Inferior parietal cortex (tissue), 1 donor: ENCODE data around the gene ENDOV.
A peak's percentile ranks its signal among the peaks of the same experiment; 100 is the strongest.

Experiments used
- DNase-seq: peaks from one replicate; pipeline ENCODE4 v3.0.0-alpha.2; 2016; ENCODE audit errors: extremely low spot score

ENDOV gene

GRCh38 chr17:80449930-80450576, 35.1 kb downstream of the ENDOV start:
- no peak for DNase-seq

- DNase-seq: no peak
Observed at GRCh38 chr17:80451104-80451775, 36.3 kb downstream of the ENDOV start.

- no peak for DNase-seq
Observed at GRCh38 chr17:80452173-80452915, 37.4 kb downstream of the ENDOV start.

GRCh38 chr17:80453126-80453997, 38.4 kb downstream of the ENDOV start:
- no peak for DNase-seq

- DNase-seq: no peak
Observed at GRCh38 chr17:80453998-80454556, 39.1 kb downstream of the ENDOV start.

- DNase-seq: peak; percentile 95
Observed at GRCh38 chr17:80454557-80455335, 39.8 kb downstream of the ENDOV start.

GRCh38 chr17:80455336-80455710, 40.4 kb downstream of the ENDOV start:
- DNase-seq: peak; percentile 55

GRCh38 chr17:80455784-80456183, 40.8 kb downstream of the ENDOV start:
- no peak for DNase-seq

GRCh38 chr17:80456465-80457235, 41.7 kb downstream of the ENDOV start:
- DNase-seq: no peak

GRCh38 chr17:80457236-80457856, 42.4 kb downstream of the ENDOV start:
- DNase-seq: no peak

GRCh38 chr17:80458016-80458415, 43.0 kb downstream of the ENDOV start:
- no peak for DNase-seq

GRCh38 chr17:80459234-80459633, 44.3 kb downstream of the ENDOV start:
- DNase-seq: no peak

- no peak for DNase-seq
Observed at GRCh38 chr17:80460429-80460834, 45.5 kb downstream of the ENDOV start.

GRCh38 chr17:80461528-80462160, 46.7 kb downstream of the ENDOV start:
- no peak for DNase-seq

- DNase-seq: no peak
Observed at GRCh38 chr17:80463784-80464400, 48.9 kb downstream of the ENDOV start.

GRCh38 chr17:80464486-80464885, 49.5 kb downstream of the ENDOV start:
- DNase-seq: no peak

GRCh38 chr17:80465327-80465974, 50.5 kb downstream of the ENDOV start:
- DNase-seq: no peak

GRCh38 chr17:80466188-80466705, 51.3 kb downstream of the ENDOV start:
- no peak for DNase-seq
